SK-N-SH treated with all-trans-retinoic acid at 6 μM for 48 hours (cell line): Measurements from ENCODE around the gene ELFN2.
A peak's percentile ranks its signal among the peaks of the same experiment; 100 is the strongest.
"Not testable (repeated sequence)": the region's sequence is repeated elsewhere in the genome, so short reads cannot be mapped to it uniquely, and the experiment has no call there.

Source experiments
- ATAC-seq: fragments of 200-7000 bp; cut with Tn5 transposase; 3 replicates; pipeline ENCODE4 v1.9.1; 2020; ENCODE audit warnings: mild to moderate bottlenecking, moderate library complexity
- ARNTL ChIP-seq: fragments of 450-650 bp; formaldehyde crosslinking; IDR thresholded peaks from 2 replicates; pipeline ENCODE4 v1.5.0; 2020; ENCODE audit warnings: low read depth, mild to moderate bottlenecking, moderate library complexity, borderline replicate concordance
- BACH2 ChIP-seq: fragments of 250-450 bp; sonication (Bioruptor Pico); IDR thresholded peaks from 2 replicates; pipeline ENCODE4 v1.9.0; 2021; ENCODE audit warnings: mild to moderate bottlenecking, borderline replicate concordance
- CSDC2 ChIP-seq: fragments of 250-450 bp; sonication (Bioruptor Pico); IDR thresholded peaks from 2 replicates; pipeline ENCODE4 v1.5.0; 2020; ENCODE audit warnings: mild to moderate bottlenecking, moderate library complexity
- ESRRG ChIP-seq: fragments of 250-450 bp; sonication (Bioruptor Pico); IDR thresholded peaks from 2 replicates; pipeline ENCODE4 v1.6.1; 2021; ENCODE audit warnings: mild to moderate bottlenecking
- GLIS3 ChIP-seq: fragments of 250-450 bp; sonication (Bioruptor Pico); IDR thresholded peaks from 2 replicates; pipeline ENCODE4 v1.5.0; 2020; ENCODE audit warnings: mild to moderate bottlenecking, moderate library complexity
- OSR1 ChIP-seq: fragments of 250-450 bp; sonication (Bioruptor Pico); IDR thresholded peaks from 2 replicates; pipeline ENCODE4 v1.8.0; 2022; ENCODE audit warnings: moderate library complexity, mild to moderate bottlenecking, inconsistent platforms
- PPARA ChIP-seq: fragments of 250-450 bp; sonication (Bioruptor Pico); IDR thresholded peaks from 2 replicates; pipeline ENCODE4 v1.5.0; 2020; ENCODE audit warnings: mild to moderate bottlenecking, borderline replicate concordance
- RARB ChIP-seq: fragments of 250-450 bp; sonication (Bioruptor Pico); IDR thresholded peaks from 2 replicates; pipeline ENCODE4 v1.8.0; 2021; ENCODE audit warnings: mild to moderate bottlenecking, moderate library complexity
- SNAI2 ChIP-seq: fragments of 250-450 bp; sonication (Bioruptor Pico); IDR thresholded peaks from 2 replicates; pipeline ENCODE4 v1.5.0; 2020; ENCODE audit warnings: mild to moderate bottlenecking, moderate library complexity
- TOX ChIP-seq: fragments of 250-450 bp; sonication (Bioruptor Pico); IDR thresholded peaks from 2 replicates; pipeline ENCODE4 v1.8.0; 2021; ENCODE audit warnings: mild to moderate bottlenecking, moderate library complexity, borderline replicate concordance
- ZC3H10 ChIP-seq: fragments of 250-450 bp; sonication (Bioruptor Pico); IDR thresholded peaks from 2 replicates; pipeline ENCODE4 v1.5.1; 2021; ENCODE audit warnings: mild to moderate bottlenecking, moderate library complexity
- ZNF565 ChIP-seq: fragments of 450-650 bp; formaldehyde crosslinking; conservative IDR thresholded peaks from 2 replicates; pipeline ENCODE4 v1.5.0; 2020; ENCODE audit warnings: low read depth, mild to moderate bottlenecking, moderate library complexity
- ZNF70 ChIP-seq: fragments of 450-650 bp; formaldehyde crosslinking; IDR thresholded peaks from 2 replicates; pipeline ENCODE4 v1.5.0; 2020; ENCODE audit warnings: mild to moderate bottlenecking, moderate library complexity
- ZNF8 ChIP-seq: fragments of 450-650 bp; formaldehyde crosslinking; IDR thresholded peaks from 2 replicates; pipeline ENCODE4 v1.5.0; 2020; ENCODE audit warnings: mild to moderate bottlenecking, moderate library complexity
- TF ChIP-seq, protein P1 (sequence below): fragments of 250-450 bp; sonication (Bioruptor Pico); IDR thresholded peaks from 2 replicates; pipeline ENCODE4 v1.5.1; 2020; ENCODE audit warnings: low read depth, mild to moderate bottlenecking, moderate library complexity
- TF ChIP-seq, protein P2 (sequence below): fragments of 250-450 bp; sonication (Bioruptor Pico); IDR thresholded peaks from 2 replicates; pipeline ENCODE4 v1.5.0; 2020; ENCODE audit warnings: mild to moderate bottlenecking, moderate library complexity
- TF ChIP-seq, protein P3 (sequence below): fragments of 250-450 bp; sonication (Bioruptor Pico); IDR thresholded peaks from 2 replicates; pipeline ENCODE4 v1.5.1; 2021; ENCODE audit warnings: mild to moderate bottlenecking, moderate library complexity
- TF ChIP-seq, protein P4 (sequence below): fragments of 250-450 bp; sonication (Bioruptor Pico); IDR thresholded peaks from 2 replicates; pipeline ENCODE4 v1.8.0; 2020; ENCODE audit warnings: mild to moderate bottlenecking, moderate library complexity, borderline replicate concordance
- TF ChIP-seq, protein P5 (sequence below): fragments of 250-450 bp; sonication (Bioruptor Pico); IDR thresholded peaks from 2 replicates; pipeline ENCODE4 v1.8.0; 2021; ENCODE audit warnings: low read depth, mild to moderate bottlenecking, moderate library complexity, borderline replicate concordance

ELFN2 gene

DNA sequence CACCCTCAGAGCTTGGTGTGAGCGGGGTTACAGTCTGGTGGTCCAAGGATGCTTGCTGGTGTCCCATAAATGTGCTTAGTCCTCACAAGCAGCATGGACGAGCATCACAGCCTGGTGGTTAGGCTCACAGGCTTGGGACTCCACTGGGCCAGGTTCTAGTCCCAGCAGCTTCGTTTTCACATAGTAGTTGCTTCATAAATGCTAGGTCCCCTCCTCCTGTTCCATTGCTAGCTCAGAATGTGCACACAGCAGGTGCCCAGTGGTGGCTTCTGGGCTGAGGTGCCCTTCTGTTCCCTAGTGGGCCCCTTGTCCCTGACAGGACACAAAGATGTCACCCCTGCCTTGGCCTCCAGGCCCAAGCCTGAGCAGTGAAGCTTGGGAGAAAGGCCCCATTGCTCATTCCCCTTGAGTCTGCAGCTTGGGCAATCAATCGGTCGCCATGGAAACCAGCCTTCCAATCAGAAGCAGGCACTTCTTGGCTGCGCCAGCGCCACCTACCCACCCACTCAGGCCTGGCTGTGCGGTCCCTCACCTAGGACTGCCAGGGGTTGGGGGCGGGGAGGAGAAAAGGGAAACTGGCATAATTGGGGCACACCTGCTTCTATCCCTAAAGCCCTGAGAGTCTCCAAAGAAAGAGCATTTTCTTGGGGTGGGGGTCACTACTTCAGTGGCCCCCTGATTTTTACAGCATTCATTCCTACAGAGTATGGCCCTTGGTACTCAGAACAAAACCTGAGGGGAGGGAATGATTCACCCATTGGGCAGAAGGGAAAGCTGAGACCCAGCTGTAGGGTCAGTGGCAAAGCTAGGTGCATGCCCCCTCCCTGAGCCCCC is 96.9 kb downstream of the ELFN2 start:
- no peak for TF ChIP-seq ZC3H10 (CRISPR knock-in tag)
- ATAC-seq = peak; percentile 57

DNA sequence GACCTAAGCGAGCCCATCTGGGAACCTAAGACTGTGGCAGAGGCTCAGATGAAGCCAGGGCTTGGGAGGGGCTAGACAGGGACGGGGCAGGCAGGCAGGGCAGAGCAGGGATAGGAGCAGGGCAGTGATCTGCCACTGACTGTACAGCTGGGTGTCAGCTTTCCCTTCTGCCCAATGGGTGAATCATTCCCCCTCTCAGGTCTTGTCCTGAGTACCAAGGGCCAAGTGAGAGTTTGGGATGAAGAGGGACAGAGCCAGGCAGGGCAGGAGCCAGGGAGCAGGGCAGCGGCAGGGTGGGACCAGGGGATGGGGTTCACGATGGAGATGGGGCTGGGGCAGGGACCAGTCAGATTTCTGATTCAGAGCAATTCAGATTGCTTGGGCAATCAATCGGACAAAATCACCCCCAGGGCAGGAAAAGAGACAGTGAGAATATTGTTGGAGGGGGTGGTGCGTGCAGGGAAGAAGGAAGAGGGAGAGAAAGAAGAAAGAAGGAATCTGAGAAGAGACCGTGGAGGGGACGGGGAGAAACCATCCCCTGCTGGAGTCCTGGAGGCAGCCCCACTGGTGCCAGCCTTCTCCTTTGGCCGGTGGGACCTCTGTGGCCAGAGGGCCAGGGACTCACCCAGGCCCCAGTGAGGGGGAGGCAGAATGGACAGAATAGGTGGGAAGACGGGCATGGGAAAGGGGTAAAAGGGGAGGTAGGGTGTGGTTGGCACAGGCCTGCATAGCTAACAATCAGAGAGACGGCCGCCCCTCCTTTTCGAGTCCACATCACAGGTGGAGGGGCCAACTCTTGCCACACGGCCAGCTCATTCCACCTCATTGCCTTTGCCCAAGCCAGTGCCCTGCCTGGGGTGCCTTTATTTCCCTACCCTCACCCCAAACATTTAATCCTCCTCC is 97.8 kb downstream of the ELFN2 start:
- peak; percentile 89 for ATAC-seq
- TF ChIP-seq ESRRG (CRISPR knock-in tag) = no peak
- TF ChIP-seq, protein P1, sequence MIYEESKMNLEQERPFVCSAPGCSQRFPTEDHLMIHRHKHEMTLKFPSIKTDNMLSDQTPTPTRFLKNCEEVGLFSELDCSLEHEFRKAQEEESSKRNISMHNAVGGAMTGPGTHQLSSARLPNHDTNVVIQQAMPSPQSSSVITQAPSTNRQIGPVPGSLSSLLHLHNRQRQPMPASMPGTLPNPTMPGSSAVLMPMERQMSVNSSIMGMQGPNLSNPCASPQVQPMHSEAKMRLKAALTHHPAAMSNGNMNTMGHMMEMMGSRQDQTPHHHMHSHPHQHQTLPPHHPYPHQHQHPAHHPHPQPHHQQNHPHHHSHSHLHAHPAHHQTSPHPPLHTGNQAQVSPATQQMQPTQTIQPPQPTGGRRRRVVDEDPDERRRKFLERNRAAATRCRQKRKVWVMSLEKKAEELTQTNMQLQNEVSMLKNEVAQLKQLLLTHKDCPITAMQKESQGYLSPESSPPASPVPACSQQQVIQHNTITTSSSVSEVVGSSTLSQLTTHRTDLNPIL (CRISPR knock-in tag) = no peak
- no peak for TF ChIP-seq PPARA (CRISPR knock-in tag)
- no peak for TF ChIP-seq CSDC2 (CRISPR knock-in tag)
- no peak for TF ChIP-seq ZNF70 (CRISPR knock-in tag)
- TF ChIP-seq TOX (CRISPR knock-in tag) = no peak
- TF ChIP-seq BACH2 (CRISPR knock-in tag) = no peak
- TF ChIP-seq, protein P2, sequence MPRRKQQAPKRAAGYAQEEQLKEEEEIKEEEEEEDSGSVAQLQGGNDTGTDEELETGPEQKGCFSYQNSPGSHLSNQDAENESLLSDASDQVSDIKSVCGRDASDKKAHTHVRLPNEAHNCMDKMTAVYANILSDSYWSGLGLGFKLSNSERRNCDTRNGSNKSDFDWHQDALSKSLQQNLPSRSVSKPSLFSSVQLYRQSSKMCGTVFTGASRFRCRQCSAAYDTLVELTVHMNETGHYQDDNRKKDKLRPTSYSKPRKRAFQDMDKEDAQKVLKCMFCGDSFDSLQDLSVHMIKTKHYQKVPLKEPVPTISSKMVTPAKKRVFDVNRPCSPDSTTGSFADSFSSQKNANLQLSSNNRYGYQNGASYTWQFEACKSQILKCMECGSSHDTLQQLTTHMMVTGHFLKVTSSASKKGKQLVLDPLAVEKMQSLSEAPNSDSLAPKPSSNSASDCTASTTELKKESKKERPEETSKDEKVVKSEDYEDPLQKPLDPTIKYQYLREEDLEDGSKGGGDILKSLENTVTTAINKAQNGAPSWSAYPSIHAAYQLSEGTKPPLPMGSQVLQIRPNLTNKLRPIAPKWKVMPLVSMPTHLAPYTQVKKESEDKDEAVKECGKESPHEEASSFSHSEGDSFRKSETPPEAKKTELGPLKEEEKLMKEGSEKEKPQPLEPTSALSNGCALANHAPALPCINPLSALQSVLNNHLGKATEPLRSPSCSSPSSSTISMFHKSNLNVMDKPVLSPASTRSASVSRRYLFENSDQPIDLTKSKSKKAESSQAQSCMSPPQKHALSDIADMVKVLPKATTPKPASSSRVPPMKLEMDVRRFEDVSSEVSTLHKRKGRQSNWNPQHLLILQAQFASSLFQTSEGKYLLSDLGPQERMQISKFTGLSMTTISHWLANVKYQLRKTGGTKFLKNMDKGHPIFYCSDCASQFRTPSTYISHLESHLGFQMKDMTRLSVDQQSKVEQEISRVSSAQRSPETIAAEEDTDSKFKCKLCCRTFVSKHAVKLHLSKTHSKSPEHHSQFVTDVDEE = no peak
- TF ChIP-seq, protein P3, sequence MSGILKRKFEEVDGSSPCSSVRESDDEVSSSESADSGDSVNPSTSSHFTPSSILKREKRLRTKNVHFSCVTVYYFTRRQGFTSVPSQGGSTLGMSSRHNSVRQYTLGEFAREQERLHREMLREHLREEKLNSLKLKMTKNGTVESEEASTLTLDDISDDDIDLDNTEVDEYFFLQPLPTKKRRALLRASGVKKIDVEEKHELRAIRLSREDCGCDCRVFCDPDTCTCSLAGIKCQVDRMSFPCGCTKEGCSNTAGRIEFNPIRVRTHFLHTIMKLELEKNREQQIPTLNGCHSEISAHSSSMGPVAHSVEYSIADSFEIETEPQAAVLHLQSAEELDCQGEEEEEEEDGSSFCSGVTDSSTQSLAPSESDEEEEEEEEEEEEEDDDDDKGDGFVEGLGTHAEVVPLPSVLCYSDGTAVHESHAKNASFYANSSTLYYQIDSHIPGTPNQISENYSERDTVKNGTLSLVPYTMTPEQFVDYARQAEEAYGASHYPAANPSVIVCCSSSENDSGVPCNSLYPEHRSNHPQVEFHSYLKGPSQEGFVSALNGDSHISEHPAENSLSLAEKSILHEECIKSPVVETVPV (CRISPR knock-in tag) = no peak
- no peak for TF ChIP-seq SNAI2 (CRISPR knock-in tag)
- TF ChIP-seq ARNTL (CRISPR knock-in tag) = no peak
- TF ChIP-seq ZNF565 = no peak
- TF ChIP-seq, protein P4, sequence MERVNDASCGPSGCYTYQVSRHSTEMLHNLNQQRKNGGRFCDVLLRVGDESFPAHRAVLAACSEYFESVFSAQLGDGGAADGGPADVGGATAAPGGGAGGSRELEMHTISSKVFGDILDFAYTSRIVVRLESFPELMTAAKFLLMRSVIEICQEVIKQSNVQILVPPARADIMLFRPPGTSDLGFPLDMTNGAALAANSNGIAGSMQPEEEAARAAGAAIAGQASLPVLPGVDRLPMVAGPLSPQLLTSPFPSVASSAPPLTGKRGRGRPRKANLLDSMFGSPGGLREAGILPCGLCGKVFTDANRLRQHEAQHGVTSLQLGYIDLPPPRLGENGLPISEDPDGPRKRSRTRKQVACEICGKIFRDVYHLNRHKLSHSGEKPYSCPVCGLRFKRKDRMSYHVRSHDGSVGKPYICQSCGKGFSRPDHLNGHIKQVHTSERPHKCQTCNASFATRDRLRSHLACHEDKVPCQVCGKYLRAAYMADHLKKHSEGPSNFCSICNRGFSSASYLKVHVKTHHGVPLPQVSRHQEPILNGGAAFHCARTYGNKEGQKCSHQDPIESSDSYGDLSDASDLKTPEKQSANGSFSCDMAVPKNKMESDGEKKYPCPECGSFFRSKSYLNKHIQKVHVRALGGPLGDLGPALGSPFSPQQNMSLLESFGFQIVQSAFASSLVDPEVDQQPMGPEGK (CRISPR knock-in tag) = no peak

DNA sequence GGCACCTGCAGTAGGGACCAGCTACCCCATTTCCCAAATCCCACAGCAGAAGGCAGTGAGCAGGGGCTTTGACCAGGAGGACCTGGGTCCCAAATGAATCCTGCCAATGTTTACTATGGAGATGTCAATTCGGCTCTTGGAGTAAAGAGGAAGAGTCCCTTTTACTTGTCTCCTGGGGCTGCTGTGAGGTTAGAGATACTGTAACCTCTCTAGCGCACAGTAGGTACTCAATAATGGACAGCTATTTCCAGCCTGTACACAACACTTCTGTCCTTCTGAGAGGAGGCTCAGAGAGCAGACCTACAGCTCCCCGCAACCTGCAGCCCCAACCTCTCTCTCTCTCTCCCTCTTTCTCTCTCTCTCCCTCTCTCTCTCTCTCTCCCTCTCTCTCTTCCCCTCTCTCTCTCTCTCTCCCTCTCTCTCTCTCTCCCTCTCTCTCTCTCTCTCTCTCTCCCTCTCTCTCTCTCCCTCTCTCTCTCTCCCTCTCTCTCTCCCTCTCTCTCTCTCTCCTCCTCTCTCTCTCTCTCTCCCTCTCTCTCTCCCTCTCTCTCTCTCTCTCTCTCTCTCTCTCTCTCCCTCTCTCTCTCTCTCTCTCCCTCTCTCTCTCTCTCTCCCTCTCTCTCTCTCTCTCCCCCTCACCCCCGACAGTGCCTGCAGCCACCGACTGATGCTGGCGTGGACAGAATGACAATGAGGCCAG is 98.6 kb downstream of the ELFN2 start:
- ATAC-seq = not testable (repeated sequence)

DNA sequence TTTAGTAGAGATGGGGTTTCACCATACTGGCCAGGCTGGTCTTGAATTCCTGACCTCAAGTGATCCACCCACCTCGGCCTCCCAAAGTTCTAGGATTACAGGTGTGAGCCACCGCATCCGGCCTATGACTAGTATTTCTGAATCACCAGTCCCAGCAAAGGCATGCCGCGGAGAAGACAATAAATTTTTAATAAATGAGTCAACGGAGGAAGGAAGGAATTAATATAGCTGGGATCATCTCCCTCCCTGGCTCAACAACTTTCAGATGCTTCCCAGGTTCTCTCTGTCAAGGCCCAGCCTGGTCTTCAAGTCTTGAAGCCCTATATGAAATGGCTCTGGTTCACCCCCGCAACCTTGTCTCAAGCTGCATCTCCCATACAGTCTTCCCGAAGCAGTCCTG is 99.3 kb downstream of the ELFN2 start:
- TF ChIP-seq PPARA (CRISPR knock-in tag) (no peak), TOX (CRISPR knock-in tag) (0 out of 2 replicates have a peak, but pooled peaks have one; percentile 31)
- peak; percentile 68 for ATAC-seq

DNA sequence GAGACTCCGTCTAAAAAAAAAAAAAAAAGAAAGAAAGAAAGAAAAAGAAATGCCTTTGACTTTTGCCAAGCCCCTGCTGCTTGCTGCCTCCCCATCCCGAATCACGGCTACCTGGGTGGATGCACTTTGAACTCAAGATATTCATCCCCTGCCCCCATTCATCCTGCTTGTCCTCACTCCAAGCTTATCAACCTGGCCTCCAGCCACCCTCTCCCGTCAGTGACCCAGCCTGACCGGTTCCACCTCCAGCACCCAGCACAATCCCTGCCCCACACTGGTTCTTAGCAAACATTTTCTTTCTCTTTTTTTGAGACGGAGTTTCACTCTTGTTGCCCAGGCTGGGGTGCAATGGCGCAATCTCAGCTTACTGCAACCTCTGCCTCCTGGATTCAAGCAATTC is 100.6 kb downstream of the ELFN2 start:
- ATAC-seq = no peak
- no peak for TF ChIP-seq GLIS3 (CRISPR knock-in tag)
- no peak for TF ChIP-seq RARB
- TF ChIP-seq, protein P5, sequence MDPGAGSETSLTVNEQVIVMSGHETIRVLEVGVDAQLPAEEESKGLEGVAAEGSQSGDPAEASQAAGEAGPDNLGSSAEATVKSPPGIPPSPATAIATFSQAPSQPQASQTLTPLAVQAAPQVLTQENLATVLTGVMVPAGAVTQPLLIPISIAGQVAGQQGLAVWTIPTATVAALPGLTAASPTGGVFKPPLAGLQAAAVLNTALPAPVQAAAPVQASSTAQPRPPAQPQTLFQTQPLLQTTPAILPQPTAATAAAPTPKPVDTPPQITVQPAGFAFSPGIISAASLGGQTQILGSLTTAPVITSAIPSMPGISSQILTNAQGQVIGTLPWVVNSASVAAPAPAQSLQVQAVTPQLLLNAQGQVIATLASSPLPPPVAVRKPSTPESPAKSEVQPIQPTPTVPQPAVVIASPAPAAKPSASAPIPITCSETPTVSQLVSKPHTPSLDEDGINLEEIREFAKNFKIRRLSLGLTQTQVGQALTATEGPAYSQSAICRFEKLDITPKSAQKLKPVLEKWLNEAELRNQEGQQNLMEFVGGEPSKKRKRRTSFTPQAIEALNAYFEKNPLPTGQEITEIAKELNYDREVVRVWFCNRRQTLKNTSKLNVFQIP = no peak
- TF ChIP-seq BACH2 (CRISPR knock-in tag) = no peak
- TF ChIP-seq PPARA (CRISPR knock-in tag) = no peak
- no peak for TF ChIP-seq OSR1
- no peak for TF ChIP-seq ZNF8
